HG02610 (cell line): ENCODE measurements around the gene LSMEM2.
"Not testable (repeated sequence)": the region's sequence is repeated elsewhere in the genome, so short reads cannot be mapped to it uniquely, and the experiment has no call there.

Source experiments
- ATAC-seq: cut with Tn5 transposase; IDR thresholded peaks from one replicate; pipeline ENCODE4 v1.9.1; 2021; ENCODE audit warnings: mild to moderate bottlenecking, moderate library complexity; ENCODE audit not compliant: unreplicated experiment

Gene LSMEM2

DNA sequence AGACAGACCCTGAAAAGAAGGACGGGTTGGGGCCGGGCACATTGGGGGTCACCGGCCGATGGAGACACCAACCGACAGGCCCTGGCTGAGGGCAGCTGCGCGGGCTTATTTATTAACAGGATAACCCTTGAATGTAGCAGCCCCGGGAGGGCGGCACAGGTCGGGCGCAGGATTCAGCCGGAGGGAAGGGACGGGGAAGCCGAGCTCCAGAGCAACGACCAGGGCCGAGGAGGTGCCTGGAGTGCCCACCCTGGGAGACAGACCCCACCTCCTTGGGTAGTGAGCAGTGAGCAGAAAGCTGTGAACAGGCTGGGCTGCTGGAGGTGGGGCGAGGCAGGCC lies 2.2 kb upstream of the LSMEM2 start:
- ATAC-seq = no peak

DNA sequence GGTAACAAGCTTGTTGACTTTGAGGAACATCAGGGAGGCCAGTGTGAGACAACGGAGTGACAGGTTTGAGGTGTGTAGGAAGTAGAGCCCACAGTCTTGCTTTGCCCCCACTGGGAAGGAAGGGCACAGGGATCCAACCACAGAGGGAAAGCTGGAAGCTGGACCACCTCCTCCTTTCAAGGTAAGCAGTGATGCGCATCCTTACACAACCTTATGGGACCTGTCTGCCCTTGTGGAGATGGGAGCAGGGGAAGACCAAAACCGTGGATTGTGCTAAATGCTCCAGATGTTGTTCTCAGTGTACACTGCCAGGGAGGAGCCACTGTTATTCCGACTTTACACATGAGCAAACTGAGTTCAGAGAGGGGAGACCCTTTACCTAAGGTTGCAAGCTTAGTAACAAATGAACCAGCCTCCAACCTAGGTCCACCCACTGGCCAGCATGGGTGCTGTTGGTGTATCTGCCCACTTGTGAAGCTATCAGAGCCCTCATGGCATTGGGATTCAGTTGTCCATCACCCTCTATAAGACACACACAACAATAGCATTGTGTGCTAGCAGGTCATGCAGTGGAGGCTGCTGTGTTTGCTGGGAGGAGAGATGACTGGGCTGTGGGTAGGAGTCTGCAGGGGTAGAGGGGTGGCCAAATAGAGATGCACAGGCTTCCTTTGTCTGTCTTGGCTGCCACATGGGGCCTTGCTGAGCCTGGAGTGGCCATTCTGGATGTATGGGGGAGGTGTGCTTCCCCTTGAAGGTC lies 586 bp upstream of the LSMEM2 start:
- no peak for ATAC-seq

DNA sequence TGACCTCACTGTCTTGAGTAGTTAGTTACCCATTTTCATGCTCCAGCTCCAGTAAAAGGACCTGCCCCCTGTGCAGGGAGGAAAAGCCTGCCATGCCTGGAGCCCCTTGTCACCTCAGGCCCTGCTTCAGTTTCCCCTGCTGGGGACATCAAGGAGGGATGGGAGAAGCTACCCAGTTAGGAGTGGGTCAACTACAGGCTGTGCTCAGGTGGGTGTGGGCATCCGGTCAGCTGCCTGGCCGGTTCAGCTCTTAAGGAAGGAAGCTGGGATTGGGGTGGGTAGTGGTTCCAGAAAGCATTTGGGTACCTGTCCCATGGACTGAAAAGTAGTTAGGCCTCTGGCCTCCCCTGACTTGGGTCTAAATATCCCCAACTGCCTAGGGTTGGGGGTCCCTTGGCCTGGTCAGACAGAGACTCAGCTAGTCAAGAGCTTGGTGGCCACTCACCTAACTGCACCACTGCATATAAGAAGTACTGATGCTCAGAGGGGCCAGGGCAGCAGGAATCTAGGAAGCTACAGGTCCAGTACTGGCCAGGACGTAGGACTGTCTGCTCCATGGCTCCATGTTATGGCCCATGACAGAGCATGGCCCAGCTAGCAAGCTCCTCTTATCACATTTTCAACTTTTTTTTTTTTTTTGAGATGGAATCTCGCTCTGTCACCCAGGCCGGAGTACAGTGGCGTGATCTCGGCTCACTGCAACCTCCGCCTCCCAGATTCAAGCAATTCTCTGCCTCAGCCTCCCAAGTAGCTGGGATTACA lies 549 bp downstream of the LSMEM2 start:
- no peak for ATAC-seq

DNA sequence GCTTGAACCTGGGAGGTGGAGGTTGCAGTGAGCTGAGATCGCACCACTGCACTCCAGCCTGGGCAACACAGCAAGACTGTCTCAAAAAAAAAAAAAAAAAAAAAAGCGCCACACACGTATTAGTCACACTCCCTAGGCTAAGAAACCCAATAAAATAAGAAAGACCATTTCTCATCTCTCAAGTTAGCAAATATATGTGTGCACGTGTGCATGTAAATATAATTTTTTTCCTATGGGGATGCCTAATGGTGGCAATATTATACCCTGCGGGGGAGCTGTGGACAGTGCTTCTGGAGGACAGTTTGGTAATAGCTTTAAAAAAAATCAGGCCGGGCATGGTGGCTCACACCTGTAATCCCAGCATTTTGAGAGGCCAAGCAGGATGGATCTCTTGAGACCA lies 5.2 kb downstream of the LSMEM2 start:
- not testable (repeated sequence) for ATAC-seq

DNA sequence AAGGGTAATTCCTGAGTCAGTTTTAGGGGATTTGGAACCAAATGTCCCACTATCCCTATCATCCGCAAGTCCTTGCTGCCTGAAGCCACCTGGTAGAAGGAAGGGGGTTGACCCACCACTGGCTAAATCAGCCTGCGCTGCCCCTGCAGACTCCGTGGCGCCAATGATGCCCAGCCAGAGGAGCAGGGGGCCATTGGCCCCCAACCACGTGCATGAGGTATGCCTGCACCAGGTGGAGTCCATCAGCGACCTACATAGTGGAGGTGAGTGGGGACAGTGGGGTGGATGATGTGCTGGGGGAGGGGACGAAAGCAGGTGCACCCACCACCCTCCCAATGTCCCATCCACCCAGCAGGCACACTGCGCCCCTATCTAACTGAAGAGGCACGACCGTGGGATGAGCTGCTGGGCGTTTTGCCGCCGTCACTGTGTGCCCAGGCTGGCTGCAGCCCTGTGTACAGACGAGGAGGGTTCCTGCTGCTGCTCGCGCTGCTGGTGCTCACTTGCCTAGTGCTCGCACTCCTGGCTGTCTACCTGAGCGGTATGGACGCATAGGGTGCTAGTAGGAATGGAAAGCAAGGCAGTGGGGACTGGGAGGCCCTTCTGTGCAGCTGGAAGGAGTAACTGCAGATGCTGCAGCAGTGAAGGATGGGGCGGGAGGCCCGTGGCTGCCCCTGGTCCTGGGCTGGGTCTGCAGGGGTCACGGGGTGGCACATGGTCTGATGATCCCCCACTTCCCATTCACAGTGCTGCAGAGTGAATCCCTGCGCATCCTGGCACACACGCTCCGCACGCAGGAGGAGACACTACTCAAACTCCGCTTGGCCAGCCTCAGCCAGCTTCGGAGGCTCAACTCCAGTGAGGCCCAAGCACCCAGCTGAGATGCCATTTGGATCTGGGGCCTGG lies 7.7 kb downstream of the LSMEM2 start:
- no peak for ATAC-seq

DNA sequence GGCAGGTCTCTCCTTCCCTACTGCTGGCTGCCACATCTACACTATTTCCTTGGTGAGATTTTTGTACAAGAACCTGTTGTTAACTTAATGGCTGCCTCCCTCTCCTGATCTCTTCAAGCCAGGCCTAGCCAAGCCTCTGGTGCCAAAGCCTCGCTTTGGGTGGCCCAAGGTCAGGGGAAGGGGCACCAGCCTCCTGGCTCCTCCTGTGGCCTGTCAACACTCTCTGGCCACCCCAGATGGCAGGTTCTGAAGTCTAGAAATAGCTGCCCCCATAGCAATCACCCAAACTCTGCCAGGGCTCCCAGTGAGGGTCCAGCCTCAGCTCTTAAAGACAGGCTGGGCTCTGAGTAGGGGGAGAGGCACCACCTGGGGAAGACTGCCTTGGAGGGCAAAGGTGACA lies 8.4 kb downstream of the LSMEM2 start:
- no peak for ATAC-seq

DNA sequence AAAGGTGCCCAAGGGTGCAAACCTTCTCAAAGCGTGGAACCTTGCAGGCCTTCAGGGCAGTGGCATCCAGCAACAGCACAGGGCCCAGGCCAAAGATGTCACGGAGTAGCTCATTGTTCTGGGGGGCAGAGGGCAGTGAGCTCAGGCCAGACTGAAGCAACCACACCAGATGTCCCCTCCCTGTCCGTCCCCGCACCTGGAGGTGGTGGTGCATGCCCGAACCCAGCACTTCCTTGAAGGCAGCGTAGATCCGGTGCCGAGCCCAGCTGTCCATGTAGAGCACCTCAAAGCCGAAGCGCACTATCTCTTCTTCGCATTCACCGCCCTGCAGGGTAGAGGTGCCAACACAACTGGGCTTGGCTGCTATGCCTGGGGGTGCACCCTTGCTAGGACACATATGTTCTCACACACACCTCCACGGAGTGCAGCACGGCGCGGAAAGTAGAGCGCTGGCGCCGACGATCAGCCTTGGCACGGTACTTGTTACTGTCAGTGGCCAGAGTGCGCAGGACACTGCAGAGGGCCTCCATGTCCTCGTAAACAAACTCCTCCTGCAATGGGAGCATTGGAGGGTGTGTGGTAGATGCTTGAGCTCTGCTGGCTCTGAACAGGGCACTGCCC lies 9.6 kb downstream of the LSMEM2 start:
- no peak for ATAC-seq

DNA sequence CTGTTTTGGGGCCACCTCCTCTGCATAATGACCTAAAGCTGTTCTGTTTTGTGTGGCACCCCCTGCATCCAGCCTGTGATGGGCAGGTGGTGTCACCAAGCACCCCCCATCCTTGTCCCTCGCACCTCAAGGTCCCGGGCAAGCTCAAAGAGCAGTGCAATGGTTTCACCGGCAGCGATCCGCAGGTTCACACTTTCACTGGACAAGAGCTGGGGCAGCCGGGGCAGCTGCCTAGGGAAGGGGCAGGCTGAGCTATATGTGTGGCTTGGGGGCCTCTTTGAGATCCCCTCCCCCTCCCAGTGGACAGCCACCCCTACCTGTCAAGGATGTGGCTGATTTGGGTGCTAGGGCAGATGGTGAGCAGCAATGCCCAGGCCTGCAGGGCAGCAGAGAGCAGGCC lies 10.2 kb downstream of the LSMEM2 start:
- ATAC-seq = no peak

DNA sequence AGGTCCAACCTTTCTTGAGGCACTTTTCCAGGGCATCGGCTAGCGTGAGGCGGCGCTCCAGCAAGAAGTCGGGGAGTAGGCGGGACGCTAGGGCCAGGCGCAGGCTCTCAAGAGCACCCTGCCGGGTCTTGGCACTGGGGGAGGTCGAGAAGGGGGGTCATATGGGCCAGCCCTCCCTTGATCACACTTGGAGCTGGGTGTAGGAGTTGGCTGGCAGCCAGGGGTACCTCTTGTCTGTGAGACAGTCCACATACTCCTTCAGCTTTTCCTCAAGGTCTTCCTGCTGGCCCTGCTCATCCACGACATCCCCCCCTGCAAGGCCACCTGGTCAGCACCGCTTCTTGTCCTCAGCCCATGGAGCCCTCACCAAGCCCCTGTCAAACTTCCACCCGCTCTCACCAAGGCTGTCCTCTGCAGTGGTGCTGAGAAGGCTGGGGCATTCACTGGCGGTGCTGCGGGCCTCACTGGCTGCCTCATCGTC lies 11.3 kb downstream of the LSMEM2 start:
- no peak for ATAC-seq

DNA sequence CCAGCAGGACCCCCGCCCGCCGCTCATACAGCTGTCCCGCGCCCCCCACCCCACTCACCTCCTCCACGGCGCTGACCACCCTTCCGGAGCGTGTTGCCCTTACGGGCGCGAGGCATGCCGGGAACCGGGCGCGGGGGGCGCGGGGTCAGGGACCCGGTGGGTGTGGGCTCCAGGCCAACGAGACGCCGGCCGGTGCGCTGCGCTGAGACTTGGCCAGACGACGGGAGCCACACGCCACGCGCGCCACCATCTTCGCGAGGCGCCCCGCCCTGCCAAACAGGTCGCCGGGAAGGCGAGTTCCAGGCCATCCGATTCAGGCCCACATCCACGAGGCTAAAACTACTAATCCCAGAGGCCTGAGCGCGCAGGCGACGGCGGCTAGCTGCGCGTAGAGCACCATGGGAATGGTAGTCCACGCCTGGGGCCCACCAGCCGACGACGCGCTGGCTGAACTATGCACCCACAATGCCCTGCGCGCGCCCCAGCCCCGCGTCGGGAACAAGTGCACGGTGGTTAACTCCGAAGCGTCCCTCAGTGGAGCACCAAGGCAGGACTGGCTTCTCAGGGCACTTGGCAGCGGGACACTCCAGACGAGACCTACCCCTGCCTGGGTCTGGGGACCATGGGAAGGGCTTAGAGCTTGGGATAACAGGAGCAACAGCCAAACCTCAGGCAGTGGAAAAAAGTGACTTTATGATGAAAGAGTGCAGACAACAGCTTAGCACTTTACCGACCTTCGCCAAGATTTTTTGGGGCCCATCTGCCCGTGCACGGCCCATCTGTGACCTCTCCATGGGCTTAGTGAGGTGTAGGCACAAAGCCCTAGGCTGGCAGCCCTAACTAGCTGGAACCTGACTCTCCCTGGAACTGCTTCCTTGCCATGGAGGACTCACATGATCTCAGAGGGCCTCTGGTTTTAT lies 13.5 kb downstream of the LSMEM2 start, which contains the start of gene IFRD2:
Gene IFRD2, minus strand, starts transcription at position 271 of the 920 bp plus-strand sequence. Its CDS starts 155 bp downstream, at position 116.
- ATAC-seq = peak; percentile 93

DNA sequence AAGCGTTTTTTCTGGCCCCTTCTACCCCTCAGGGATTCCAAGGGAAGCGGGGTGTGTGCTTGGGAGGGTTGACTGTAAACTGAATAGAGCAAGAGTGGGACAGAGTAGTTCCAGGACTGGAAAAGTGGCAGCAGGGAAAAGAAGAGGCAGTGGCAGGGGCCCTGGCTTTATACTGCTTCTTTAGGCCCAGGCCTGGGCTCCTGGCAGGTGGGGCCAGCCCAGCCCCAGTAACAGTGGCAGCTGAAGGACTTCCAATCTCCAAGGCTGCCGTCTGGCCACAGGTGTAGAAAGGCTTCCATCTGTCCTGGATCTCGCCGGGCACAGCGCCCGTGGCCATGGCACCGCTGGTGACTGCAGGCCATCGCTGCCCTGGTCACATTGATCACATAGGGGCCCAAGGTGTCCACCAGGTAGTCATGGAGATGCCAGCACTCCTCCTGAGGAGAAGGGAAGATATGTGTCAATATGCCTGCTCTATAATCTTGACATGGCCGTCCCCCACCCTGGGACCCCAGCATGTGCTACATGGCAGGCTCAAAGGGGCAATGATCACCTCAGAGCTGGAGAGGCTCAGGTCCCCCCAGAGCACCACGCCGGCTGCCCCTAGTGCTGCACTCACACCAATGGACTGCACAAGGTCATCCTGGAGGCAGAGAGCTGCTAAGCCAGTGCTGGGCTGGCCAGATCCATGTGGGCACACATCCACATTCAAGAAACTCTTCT lies 14.4 kb downstream of the LSMEM2 start:
- ATAC-seq = no peak

DNA sequence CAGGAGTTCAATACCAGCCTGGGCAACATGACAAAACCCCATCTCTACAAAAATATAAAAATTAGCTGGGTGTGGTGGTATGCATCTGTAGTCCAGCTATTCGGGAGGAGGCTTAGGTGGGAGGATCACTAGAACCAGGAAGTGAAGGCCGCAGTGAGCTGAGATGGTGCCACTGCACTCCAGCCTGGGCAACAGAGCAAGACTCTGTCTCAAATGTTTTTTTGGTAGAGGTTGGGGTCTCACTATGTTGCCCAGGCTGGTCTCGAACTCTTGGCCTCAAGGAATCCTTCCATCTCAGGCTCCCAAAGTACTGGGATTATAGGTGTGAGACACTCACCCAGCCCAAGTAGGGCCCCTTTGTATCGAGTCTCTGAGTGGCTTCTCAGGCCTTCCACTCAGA lies 15.2 kb downstream of the LSMEM2 start:
- no peak for ATAC-seq

DNA sequence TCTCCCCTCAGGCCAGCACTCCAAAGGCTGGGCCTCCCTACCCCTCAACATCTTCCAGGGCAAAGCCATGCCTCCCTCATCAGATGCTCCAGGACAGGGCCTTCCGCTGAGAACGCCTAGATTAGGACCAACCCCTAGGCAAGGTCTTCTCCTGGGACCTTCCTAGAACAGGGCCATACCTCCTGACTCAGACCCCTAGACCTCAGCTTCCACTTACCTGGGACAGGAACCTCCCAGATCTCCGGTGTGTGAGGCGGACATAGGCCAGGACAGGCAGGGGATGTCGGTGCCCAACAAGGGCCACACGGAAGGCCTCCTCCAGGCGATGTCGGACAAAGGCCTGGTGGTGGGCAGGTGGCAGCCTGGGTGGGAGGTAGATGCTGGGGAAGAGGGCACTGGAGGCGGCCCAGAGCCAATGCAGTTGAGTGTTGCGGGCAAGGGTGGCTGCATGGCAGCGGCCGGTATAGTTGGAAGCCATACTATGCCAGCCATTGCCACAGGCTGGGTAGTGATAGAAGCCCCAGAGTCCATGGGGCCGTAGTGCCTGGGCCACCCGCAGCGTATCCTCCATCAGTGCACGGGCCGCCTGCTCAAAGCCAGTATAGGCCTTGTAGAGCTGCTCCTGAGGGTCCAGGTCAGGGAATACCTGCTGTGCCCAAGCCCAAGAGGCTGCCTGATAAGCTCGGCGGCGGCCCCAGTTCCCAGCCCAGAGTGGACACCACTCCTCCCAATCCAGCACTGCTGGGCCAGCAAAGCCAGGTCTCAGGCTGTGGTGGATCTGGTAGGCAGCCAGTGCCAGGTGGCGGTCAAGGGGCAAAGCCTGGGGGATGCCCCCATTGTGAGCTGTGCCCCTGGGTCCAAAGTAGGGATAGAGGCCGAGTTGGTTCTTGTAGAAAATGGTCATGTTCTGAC lies 15.9 kb downstream of the LSMEM2 start:
- no peak for ATAC-seq

DNA sequence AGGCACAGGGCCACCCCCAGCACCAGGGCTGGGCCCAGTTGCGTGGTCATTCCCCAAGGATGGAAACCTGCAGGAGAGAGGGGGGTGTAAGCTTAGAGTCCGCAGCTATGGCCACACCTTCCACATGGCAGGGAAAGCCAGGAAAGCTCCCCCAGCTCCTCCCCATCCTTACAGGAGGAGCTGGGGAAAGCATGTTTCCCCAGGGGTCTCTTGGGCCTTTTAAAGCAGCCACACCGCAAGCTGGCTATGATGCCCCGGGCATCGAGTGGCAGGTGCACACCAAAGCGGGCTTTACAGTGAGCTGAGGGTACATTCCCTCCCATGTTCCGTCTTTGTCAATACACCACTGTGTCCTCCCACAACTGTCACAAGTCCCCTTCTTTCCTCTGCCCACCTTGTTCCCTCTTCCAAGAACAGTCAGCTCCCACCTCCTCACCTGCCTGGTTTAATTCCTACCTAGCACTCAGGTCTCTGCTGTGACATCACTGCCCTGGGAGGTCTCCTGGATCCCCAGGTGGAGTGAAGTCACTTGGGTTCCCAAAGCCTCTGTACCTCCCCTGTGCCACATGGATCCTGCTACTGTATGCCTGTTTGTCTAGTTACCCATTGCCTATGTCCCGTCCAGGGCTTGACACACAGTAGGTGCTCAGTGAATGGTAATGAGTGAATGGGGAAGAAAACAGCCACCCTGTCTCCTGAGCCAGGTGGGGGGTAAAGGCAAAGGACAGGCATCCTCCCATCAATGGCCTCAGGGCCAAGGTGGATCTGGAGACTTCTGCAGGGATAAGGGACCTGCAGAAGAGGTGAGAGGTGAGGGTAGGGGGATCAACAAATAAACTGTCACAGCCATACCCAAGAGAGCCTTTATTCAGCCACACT lies 16.9 kb downstream of the LSMEM2 start:
- no peak for ATAC-seq

DNA sequence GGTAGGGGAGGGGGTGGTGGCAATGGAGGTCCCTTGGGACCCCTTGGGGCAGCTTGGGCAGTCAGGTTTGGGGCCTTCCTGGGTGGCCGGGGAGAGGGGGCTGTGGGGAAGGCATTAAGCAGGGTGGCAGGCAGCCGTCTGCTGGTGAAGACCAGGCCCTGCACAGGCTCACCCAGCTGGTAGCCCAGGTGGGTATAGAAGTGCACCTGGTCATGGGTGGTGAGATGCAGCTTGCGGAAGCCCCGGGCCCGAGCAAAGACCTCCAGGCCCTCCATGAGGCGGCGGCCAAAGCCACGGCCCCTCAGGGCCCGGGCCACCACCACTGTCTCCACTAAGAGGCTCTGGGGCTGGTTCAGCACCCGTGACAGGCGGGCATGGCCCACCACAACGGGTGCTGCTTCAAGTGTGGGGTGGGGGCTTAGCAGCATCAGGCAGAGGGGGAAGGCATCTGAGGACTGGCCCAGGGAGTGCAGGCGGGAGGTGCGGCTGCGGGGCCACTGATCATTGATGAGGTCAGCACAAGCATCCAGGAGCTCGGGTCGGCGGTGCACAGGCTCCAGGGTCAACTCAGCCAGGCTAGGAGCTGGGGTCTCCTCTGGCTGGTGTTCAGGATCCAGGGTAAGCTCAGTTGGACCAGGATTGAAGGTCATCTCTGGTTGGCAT lies 18.0 kb downstream of the LSMEM2 start:
- no peak for ATAC-seq

DNA sequence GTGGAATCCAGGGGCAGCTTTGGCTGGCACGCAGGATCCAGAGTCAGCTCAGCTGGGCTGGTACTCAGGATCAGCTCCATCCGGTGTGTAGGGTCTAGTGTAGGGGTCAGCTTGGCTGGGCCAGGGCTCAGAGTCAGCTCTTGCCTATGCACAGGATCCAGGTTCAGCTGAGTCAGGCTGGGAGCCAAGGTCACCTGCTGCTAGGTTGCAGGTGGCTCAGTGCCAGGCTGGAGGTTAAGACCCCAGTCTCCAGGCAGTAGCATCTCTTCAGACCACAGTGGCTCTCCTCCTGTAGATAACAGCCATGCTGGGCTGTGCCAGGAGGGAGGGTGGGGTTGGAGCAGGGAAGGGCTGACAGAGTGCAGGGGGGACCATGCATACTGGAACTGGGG lies 18.5 kb downstream of the LSMEM2 start:
- no peak for ATAC-seq
